ENCODE data around the gene HOXB6. TPM values are rescaled to one million over a fixed set of nuclear protein-coding genes. Genes with fewer than 3 reads are reported as not detected.

HOXB6 gene
- total RNA-seq, 1 experiment from 2014 or later = 196 TPM

- no peak for DNase-seq (ENCODE audit: low read depth, low spot score)
- intact Hi-C loops (cut with micrococcal nuclease; ENCODE audit: unreplicated experiment) = loop anchor here (1.0 to 10.0 kb wide), 2 partner anchors 35 to 586 kb away; no protein-coding TSS in a partner anchor
- POLR2A ChIA-PET = interaction anchor here (0.5 to 2.1 kb wide), 5 partner anchors 12 to 1072 kb away, joined by 4 to 19 read pairs (median 5); no protein-coding TSS in a partner anchor
- CTCF ChIA-PET = interaction anchor here (0.6 kb wide), 2 partner anchors 9 to 252 kb away, joined by 3 read pairs; no protein-coding TSS in a partner anchor
- Histone ChIP-seq H3K36me3 (ENCODE audit: control insufficient read depth, insufficient read depth, low read length) (peaks cover 2% of the 10 kb centered on the region), H3K4me3 (ENCODE audit: low read depth in 2 of 2, low read length in 2 of 2) (peak within 1 kb of the TSS; percentile 68 to 71), H3K4me1 (ENCODE audit: control insufficient read depth, insufficient read depth, low read length) (peaks cover 55% of the 10 kb centered on the region), H3K9me3 (ENCODE audit: control insufficient read depth, insufficient read depth, low read depth, low read length) (no peaks in the 10 kb centered on the region), H3K27ac (ENCODE audit: low read length) (peak within 1 kb of the TSS; percentile 99), H3K27me3 (ENCODE audit: control insufficient read depth, insufficient read depth, low read length) (no peaks in the 10 kb centered on the region)
- in situ Hi-C loops (cut with HindIII; ENCODE audit: low pct_unique_long_range_greater_than_20kb, low sequenced_read_pairs) = no loop called here
- TF ChIP-seq, protein P1, sequence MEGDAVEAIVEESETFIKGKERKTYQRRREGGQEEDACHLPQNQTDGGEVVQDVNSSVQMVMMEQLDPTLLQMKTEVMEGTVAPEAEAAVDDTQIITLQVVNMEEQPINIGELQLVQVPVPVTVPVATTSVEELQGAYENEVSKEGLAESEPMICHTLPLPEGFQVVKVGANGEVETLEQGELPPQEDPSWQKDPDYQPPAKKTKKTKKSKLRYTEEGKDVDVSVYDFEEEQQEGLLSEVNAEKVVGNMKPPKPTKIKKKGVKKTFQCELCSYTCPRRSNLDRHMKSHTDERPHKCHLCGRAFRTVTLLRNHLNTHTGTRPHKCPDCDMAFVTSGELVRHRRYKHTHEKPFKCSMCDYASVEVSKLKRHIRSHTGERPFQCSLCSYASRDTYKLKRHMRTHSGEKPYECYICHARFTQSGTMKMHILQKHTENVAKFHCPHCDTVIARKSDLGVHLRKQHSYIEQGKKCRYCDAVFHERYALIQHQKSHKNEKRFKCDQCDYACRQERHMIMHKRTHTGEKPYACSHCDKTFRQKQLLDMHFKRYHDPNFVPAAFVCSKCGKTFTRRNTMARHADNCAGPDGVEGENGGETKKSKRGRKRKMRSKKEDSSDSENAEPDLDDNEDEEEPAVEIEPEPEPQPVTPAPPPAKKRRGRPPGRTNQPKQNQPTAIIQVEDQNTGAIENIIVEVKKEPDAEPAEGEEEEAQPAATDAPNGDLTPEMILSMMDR (IDR thresholded peaks at IDR 0.05) = no peak
- TF ChIP-seq SIN3A (IDR thresholded peaks at IDR 0.05; ENCODE audit: borderline replicate concordance, insufficient read depth, low read depth, low read length) = peak; percentile 84
- peak; percentile 73; the same call in 1 of the 2 replicates for TF ChIP-seq POLR2AphosphoS5 (IDR thresholded peaks at IDR 0.05; ENCODE audit: low read depth, low read length)
- TF ChIP-seq REST (IDR thresholded peaks at IDR 0.05; ENCODE audit: insufficient read depth in 1 of 2, low read depth in 2 of 2, low read length in 1 of 2) = peak in 1 of 2 experiments; percentile 42; a peak in 1 of 4 replicates
- TF ChIP-seq TCF7L2 (IDR thresholded peaks at IDR 0.05; ENCODE audit: low read depth, low read length) = no peak; the same call in 1 of the 2 replicates
- no TSS peak for BruUV-seq (replicated peaks)
- peak; percentile 22 for ATAC-seq
These were observed 5.8 kb upstream of the HOXB6 start, which contains the start of gene HOXB7 for GRCh38 chr17:48610282-48611211. TSS of gene HOXB7 (minus strand) at chr17:48611017. CDS start at chr17:48610918, 99 bp downstream.

GRCh38 chr17:48609759-48610281 is 5.0 kb upstream of the HOXB6 start:
- POLR2A ChIA-PET = interaction anchor here (0.5 to 2.1 kb wide), 6 partner anchors 11 to 1825 kb away, joined by 3 to 19 read pairs (median 5); no protein-coding TSS in a partner anchor
- CTCF ChIA-PET = interaction anchor here (0.6 to 1.4 kb wide), 3 partner anchors 8 to 252 kb away, joined by 3 to 4 read pairs (median 3); no protein-coding TSS in a partner anchor
- TF ChIP-seq REST (IDR thresholded peaks at IDR 0.05; ENCODE audit: insufficient read depth in 1 of 2, low read depth in 2 of 2, low read length in 1 of 2) (no peak), POLR2AphosphoS5 (IDR thresholded peaks at IDR 0.05; ENCODE audit: low read depth, low read length) (no peak; the same call in 1 of the 2 replicates), SIN3A (IDR thresholded peaks at IDR 0.05; ENCODE audit: borderline replicate concordance, insufficient read depth, low read depth, low read length) (no peak)
- TF ChIP-seq, protein P1 (IDR thresholded peaks at IDR 0.05) = no peak
- Histone ChIP-seq H3K27ac (ENCODE audit: low read length) (peak overlapping the region; percentile 99), H3K9me3 (ENCODE audit: control insufficient read depth, insufficient read depth, low read depth, low read length) (no peaks in the 10 kb centered on the region), H3K4me3 (ENCODE audit: low read depth in 2 of 2, low read length in 2 of 2) (peak overlapping the region; percentile 68 to 71), H3K27me3 (ENCODE audit: control insufficient read depth, insufficient read depth, low read length) (no peaks in the 10 kb centered on the region), H3K36me3 (ENCODE audit: control insufficient read depth, insufficient read depth, low read length) (peaks cover 2% of the 10 kb centered on the region), H3K4me1 (ENCODE audit: control insufficient read depth, insufficient read depth, low read length) (peaks cover 59% of the 10 kb centered on the region)
- no TSS peak for BruUV-seq (replicated peaks)
- intact Hi-C loops (cut with micrococcal nuclease; ENCODE audit: unreplicated experiment) = loop anchor here (1.0 to 10.0 kb wide), 3 partner anchors 35 to 937 kb away; no protein-coding TSS in a partner anchor
- ATAC-seq = no peak
- in situ Hi-C loops (cut with HindIII; ENCODE audit: low pct_unique_long_range_greater_than_20kb, low sequenced_read_pairs) = no loop called here
- DNase-seq (ENCODE audit: low read depth, low spot score) = no peak
